OCI-LY7 (cell line): ENCODE data around the gene MLLT3.

Source experiments
- EZH2phosphoT487 ChIP-seq: fragments of 200-600 bp; sonication (generic); IDR thresholded peaks from 2 replicates; pipeline ENCODE4 v1.6.1; 2018; ENCODE audit warnings: low read depth, borderline replicate concordance, mild to moderate bottlenecking, mixed run types, antibody characterized with exemption, low read length, moderate library complexity, mixed read lengths
- TF ChIP-seq, protein P1 (sequence below): fragments of 200-600 bp; sonication (generic); conservative IDR thresholded peaks from 2 replicates; pipeline ENCODE4 v1.5.1; 2014; ENCODE audit warnings: mild to moderate bottlenecking, antibody characterized with exemption, low read length, moderate library complexity, mixed read lengths

GRCh38 chr9:20623021-20623747, 885 bp upstream of the MLLT3 start:
- TF ChIP-seq, protein P1, sequence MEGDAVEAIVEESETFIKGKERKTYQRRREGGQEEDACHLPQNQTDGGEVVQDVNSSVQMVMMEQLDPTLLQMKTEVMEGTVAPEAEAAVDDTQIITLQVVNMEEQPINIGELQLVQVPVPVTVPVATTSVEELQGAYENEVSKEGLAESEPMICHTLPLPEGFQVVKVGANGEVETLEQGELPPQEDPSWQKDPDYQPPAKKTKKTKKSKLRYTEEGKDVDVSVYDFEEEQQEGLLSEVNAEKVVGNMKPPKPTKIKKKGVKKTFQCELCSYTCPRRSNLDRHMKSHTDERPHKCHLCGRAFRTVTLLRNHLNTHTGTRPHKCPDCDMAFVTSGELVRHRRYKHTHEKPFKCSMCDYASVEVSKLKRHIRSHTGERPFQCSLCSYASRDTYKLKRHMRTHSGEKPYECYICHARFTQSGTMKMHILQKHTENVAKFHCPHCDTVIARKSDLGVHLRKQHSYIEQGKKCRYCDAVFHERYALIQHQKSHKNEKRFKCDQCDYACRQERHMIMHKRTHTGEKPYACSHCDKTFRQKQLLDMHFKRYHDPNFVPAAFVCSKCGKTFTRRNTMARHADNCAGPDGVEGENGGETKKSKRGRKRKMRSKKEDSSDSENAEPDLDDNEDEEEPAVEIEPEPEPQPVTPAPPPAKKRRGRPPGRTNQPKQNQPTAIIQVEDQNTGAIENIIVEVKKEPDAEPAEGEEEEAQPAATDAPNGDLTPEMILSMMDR = no peak
- no peak for TF ChIP-seq EZH2phosphoT487
